Measurements from ENCODE around the gene ACRV1.
A peak's percentile ranks its signal among the peaks of the same experiment; 100 is the strongest.

ACRV1 gene

DNA sequence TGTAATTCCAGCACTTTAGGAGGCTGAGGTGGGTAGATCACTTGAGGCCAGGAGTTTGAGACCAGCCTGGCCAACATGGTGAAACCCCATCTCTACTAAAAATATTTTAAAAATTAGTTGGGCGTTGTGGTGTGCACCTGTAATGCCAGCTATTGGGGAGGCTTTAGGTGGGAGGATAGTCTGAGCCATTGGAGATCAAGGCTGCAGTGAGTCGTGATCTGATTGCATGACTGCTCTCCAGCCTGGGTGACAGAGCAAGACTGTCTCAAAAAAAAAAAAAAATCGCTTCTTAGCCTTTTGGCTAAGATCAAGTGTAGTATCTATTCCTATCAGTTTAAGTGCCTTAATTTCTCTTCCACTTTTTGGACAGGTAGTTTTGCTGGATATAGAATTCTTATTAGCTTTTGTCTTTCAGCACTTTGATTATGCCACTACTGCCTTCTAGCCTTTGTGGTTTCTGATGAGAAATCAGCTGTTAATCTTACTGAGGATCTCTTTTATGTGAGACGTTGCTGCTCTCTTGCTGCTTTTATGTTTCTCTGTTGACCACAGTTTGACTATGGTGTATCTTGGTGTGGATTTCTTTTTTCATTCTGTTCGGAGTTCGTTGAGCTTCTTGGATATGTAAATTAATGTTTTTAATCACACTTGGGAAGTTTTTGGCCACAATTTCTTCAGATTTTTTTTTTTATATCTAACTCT is 31.0 kb downstream of the ACRV1 start:
- DNase-seq (ENCODE audit: low spot score): no peak

DNA sequence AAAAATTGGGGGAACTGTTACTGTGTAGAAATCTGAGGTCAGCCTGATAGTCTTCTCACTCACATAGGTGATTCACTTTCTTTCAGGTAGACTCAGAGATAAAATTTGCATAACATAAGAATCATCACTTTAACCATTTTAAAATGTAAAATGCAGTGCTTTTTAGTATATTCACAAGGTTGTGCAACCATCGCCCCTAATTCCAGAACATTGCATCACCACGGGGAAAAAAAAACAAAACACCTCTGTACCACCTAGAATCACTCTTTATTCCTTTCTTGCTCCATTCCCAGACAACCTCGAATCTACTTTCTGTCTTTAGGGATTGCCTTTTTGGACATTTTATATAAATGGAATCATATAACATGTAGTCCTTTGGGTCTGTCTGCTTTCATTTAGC is 34.8 kb downstream of the ACRV1 start:
- DNase-seq (ENCODE audit: low spot score): no peak

DNA sequence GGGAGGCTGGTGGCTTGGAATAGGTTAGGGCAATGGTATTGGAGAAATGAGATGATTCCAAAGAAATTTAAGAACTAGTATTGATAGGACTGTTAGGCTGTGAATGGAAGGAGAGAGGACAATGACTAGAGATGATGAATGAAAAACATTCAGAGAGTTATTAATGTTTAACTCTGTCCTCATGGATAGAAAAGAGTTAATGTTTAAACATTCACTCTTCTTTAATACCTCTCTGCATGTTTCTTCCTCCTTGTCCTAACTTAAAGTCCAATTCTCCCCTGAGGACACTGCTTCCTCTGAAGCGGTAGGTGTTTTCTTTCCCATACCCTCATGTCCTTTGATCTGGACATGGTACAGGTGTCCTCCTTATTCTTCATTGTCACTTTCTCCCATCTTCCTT is 42.3 kb downstream of the ACRV1 start:
- no peak for DNase-seq (ENCODE audit: low spot score)

DNA sequence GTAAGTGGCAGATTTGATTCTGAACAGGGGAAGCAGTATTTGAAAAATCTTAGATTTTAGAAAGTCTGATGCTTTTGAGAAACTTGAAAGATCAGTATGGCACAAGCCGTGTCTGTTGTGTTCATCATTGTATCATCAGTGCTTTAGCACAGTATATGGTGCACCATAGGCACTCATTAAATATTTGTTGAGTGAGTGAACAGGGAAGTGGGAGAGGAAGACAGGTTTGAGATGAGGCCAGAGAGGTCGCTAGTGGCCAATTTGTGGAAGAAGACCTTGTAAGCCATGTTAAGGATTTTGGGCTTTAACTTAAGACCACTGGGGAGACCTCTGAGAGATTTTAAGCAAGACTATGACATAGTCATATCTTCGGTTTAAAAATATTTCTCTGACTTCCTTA is 42.8 kb downstream of the ACRV1 start:
- no peak for DNase-seq (ENCODE audit: low spot score)

DNA sequence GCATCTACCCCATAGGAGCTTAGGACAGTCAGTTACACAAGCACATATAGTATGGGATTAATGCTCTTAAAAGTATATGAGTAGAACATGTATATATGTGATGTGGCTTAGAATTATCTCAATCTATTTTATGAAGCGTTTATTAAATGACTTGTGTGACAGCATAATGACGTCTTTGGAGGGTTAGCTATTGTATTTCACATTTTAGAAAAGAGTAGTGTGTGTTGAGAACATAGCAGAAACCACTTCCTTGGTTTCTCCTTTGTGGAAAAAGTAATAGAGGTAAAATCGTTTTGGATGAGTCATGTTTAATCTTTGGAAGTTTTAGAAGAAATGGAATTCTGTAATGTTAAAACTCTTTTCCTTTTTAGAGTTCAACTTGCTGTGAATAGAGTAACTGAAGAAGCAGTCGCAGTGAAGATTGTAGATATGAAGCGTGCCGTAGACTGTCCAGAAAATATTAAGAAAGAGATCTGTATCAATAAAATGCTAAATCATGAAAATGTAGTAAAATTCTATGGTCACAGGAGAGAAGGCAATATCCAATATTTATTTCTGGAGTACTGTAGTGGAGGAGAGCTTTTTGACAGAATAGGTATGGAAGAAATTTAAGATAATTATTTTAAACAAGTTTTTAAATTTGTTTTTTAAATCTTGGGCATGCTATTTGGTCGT is 53.3 kb downstream of the ACRV1 start:
- DNase-seq (ENCODE audit: low spot score): no peak

DNA sequence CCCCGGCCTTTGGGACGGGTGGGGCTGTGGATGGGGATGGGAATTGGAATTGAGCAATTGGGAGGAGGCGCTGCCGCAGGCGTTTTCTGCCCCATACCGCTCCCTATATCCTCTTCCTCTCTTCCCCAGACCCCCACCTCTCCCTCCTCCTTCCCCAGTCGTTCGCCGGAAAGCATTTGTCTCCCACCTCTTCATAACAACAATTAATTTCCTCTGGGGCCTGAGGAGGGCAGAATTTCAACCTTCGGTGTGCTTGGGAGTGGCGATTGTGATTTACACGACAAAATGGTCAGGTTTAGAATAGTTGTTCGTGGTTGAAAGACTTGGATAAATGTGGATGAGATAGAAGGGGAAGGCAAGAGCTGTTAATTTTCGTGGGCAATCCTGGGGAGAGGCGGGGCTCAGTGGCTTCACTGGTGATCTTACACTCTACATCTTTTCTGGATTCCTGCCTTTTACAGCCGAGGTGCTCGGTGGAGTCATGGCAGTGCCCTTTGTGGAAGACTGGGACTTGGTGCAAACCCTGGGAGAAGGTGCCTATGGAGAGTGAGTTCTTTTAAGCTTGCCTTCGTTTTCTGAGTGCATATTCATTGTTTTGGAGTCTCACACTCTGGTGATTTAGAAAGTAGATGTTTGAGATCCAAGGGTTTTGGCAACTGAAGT is 54.2 kb downstream of the ACRV1 start:
- DNase-seq (ENCODE audit: low spot score): peak; percentile 40

DNA sequence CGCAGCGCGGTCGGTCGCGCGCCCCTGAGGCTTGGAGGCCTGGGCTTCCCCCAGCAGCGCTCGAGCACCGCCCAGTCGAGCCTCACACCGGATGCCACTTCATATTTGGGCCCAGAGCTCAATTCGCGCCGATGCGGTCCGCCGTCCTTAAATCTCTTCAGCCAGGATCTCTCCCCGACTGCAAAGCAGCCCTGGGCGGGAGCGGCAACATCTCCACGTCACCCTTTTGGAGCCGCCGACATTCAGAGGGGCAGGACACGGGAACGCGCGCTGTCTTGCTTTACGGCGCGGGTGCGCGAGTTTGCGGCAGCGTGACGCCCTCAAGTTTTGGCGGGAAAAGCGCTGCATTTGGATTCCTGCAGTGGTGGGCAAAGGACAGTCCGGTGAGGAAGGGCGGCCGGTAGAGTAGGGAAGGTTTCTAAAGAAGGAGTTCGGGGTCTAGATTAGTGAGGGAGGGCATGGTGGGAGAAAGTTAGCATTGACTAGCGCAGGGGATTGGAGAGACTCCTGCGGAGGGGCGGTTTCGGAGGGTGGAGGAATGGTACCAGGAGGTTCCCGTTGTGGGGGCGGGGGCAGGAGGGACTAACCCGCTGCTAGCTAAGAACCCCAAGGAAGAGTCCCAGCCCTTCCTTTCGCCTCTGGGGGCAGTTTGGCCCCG is 54.9 kb downstream of the ACRV1 start:
- DNase-seq (ENCODE audit: low spot score): peak; percentile 88

DNA sequence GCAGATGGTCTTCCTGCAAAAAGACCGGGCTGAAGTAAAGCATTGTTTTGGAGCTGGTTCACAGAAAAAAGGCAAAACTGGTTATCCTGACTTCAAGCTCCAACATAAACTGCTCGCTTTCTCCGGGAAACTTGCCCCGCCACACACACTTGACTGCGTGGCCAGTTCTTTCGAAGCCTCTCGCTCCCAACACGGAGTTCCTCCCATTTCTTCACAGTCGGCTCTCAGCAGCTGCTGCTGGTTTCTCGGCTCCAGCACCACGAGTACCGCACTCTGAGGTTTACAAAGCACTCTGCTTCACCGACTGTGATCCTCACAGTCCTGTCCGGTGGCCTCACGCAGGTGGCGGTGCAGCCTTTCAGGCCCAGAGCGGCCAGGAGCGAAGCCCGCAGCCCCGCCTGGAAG is 55.4 kb downstream of the ACRV1 start:
- no peak for DNase-seq (ENCODE audit: low spot score)

DNA sequence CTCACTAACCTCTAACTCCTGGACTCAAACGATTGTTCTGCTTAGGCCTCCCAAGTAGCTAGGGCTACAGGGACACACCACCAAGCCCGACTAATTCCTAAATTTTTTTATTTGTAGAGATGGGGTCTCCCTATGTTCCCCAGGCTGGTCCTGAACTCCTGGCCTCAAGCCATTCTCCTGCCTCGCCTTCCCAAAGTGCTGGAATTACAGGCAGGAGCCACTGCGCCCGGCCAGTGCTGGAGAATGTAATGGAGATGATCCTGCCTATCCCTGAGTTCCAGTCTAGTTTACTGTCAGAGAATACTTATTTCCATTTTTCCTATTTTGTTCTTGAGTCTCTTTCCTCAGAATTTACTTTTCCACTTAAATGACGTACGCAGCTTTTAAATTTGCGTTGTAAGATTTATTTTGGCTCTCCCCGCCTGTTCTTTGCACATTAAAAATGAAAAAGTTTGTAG is 55.9 kb downstream of the ACRV1 start, which contains the start of gene CHEK1:
TSS of gene CHEK1 (plus strand) at position 408 of the 458 bp plus-strand sequence. CDS start 1,606 bp downstream, outside the sequence.
- DNase-seq (ENCODE audit: low spot score): no peak

DNA sequence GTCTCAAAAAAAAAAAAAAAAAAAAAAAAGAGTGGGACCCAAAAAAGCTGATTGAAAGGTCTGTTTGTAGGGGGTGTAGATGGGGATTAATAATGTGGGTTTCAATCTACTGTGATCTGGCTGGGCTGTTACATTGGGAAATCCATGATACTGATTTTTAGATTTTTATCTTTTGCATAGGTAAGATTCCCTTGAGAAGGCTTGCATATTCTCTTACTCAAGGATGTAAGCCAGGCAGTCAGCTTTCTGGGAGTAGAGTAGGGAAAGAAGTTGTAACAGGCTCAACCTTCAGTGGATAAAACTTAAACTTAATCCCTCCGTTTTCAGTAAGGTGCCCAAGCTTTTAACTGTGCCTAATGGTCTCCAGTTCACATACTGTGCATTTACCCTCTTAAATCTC is 57.6 kb downstream of the ACRV1 start:
- DNase-seq (ENCODE audit: low spot score): no peak

DNA sequence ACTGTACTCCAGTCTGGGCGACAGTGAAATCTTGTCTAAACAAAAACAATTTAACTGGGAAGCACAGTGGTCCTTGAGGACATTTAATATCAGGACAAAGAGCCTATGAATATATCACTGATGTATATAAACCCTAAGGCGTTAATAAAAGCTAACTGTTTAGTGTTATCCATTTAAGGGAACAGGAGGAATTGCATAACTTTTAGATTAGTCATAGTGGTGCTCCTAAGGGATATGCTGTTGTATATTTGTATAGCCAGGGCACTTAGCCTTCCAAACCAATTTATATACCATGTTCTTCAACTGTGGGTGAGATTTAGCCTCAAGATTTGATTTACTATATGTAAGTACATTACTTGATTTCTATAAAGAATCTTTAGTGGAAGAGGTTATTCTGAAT is 58.7 kb downstream of the ACRV1 start:
- DNase-seq (ENCODE audit: low spot score): peak; percentile 43

All from AG08396 (cell line).